ENCODE data around the gene SVEP1.

SVEP1 gene

GRCh38 chr9:110320651-110321445 is 258.7 kb downstream of the SVEP1 start:
- ATAC-seq, result no peak
- TF ChIP-seq ESRRG (CRISPR knock-in tag; IDR thresholded peaks at IDR 0.05) (no peak), CREB5 (CRISPR knock-in tag; IDR thresholded peaks at IDR 0.05; ENCODE audit: low read depth) (no peak), ZFP30 (CRISPR knock-in tag; IDR thresholded peaks at IDR 0.05) (no peak), ZC3H10 (CRISPR knock-in tag; IDR thresholded peaks at IDR 0.05) (no peak)

GRCh38 chr9:110319781-110320492 is 259.6 kb downstream of the SVEP1 start:
- TF ChIP-seq ARNTL (CRISPR knock-in tag; IDR thresholded peaks at IDR 0.05; ENCODE audit: borderline replicate concordance, low read depth) (no peak), OSR1 (CRISPR knock-in tag; IDR thresholded peaks at IDR 0.05) (no peak), PPARA (CRISPR knock-in tag; IDR thresholded peaks at IDR 0.05; ENCODE audit: borderline replicate concordance) (no peak), ZFP30 (CRISPR knock-in tag; IDR thresholded peaks at IDR 0.05) (no peak), CSRNP3 (CRISPR knock-in tag; IDR thresholded peaks at IDR 0.05) (no peak), ZFP3 (CRISPR knock-in tag; IDR thresholded peaks at IDR 0.05) (no peak), ZC3H10 (CRISPR knock-in tag; IDR thresholded peaks at IDR 0.05) (no peak), BACH2 (CRISPR knock-in tag; IDR thresholded peaks at IDR 0.05; ENCODE audit: borderline replicate concordance) (no peak), ZNF565 (CRISPR knock-in tag; conservative IDR thresholded peaks at IDR 0.05; ENCODE audit: low read depth) (no peak), ZNF70 (CRISPR knock-in tag; IDR thresholded peaks at IDR 0.05) (no peak), TOX (CRISPR knock-in tag; IDR thresholded peaks at IDR 0.05; ENCODE audit: borderline replicate concordance) (no peak)
- no peak for ATAC-seq

- no peak for TF ChIP-seq PATZ1 (CRISPR knock-in tag; IDR thresholded peaks at IDR 0.05; ENCODE audit: borderline replicate concordance)
- no peak for TF ChIP-seq ISL1 (CRISPR knock-in tag; IDR thresholded peaks at IDR 0.05)
- no peak for TF ChIP-seq RARB (CRISPR knock-in tag; IDR thresholded peaks at IDR 0.05)
- no peak for TF ChIP-seq ESRRG (CRISPR knock-in tag; IDR thresholded peaks at IDR 0.05)
- no peak for TF ChIP-seq ZNF565 (CRISPR knock-in tag; conservative IDR thresholded peaks at IDR 0.05; ENCODE audit: low read depth)
- TF ChIP-seq CREB5 (CRISPR knock-in tag; IDR thresholded peaks at IDR 0.05; ENCODE audit: low read depth), result no peak
- ATAC-seq, result no peak
These were observed 261.6 kb downstream of the SVEP1 start for GRCh38 chr9:110317911-110318310.

- ATAC-seq, result no peak
- TF ChIP-seq ZFP3 (CRISPR knock-in tag; IDR thresholded peaks at IDR 0.05) (no peak), CSDC2 (CRISPR knock-in tag; IDR thresholded peaks at IDR 0.05) (no peak), OSR1 (CRISPR knock-in tag; IDR thresholded peaks at IDR 0.05) (no peak), BACH2 (CRISPR knock-in tag; IDR thresholded peaks at IDR 0.05; ENCODE audit: borderline replicate concordance) (no peak), CSRNP3 (CRISPR knock-in tag; IDR thresholded peaks at IDR 0.05) (no peak), ZNF70 (CRISPR knock-in tag; IDR thresholded peaks at IDR 0.05) (no peak)
These were observed 263.1 kb downstream of the SVEP1 start for GRCh38 chr9:110316261-110317075.

Data from SK-N-SH treated with all-trans-retinoic acid at 6 μM for 48 hours (cell line).